Measurements from ENCODE around the gene CSDE1.
A peak's percentile ranks its signal among the peaks of the same experiment; 100 is the strongest.
"Not testable (repeated sequence)": the region's sequence is repeated elsewhere in the genome, so short reads cannot be mapped to it uniquely, and the experiment has no call there.

Gene CSDE1

DNA sequence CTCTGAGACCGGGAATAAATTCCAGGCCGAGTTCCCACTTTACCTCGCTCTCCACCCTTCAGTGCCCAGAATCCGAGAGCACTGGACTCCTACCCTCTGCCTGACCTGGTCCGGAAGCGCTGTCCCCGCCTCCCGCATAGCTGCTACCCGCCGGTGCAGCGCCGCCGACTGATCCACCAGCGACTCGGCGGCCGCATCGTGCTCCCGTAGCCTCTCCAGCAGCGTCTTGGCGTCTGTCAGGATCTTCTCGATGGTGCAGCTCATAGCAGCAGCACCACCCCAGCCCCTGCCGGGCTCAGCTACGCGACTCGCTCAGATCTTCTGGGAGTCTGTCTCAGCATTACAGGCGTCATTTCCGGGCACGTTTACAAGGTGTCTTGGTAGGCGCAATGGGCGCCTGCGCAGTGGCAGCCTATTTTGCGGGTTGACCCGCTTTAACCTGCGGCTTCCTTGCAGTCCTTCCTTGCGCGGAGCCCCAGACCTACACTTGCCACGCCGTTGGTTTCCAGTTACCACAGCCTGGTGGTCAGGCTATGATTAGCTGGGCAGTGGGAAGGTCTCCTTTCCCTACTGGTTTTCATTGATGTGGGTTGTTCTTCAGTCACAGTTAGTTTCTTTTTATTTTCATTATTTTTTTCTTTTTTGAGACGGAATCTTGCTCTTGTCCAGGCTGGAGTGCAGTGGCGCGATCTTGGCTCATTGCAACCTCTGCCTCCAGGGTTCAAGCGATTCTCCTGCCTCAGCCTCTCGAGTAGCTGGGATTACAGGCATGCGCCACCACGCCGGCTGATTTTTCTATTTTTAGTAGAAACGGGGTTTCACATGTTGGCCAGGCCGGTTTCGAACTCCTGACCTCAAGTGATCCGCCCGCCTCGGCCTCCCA is 22.8 kb upstream of the CSDE1 start, which contains the start of gene SIKE1:
Gene SIKE1 (minus strand): TSS at position 342 of the 883 bp plus-strand sequence. CDS start 78 bp downstream, at position 264.
- Histone ChIP-seq H3K9me3 (ENCODE audit: insufficient read depth, low read length) (no peaks in the 10 kb centered on the region), H3K27me3 (ENCODE audit: insufficient read depth, insufficient read length) (peaks cover 3% of the 10 kb centered on the region), H3K4me1 (ENCODE audit: insufficient read depth, insufficient read length) (no peaks in the 10 kb centered on the region), H3K36me3 (ENCODE audit: insufficient read depth, insufficient read length, low read length) (peaks cover 34% of the 10 kb centered on the region), H3K9ac (ENCODE audit: insufficient read length, low read depth) (peak within 1 kb of the TSS; percentile 99), H3K4me3 (ENCODE audit: insufficient read length, low read depth) (peak within 1 kb of the TSS; percentile 97)
- TF ChIP-seq ZNF274 (IDR thresholded peaks at IDR 0.05; ENCODE audit: low read depth, low read length), result no peak
- no peak for TF ChIP-seq SUZ12 (IDR thresholded peaks at IDR 0.05; ENCODE audit: extremely low read depth, insufficient read depth, insufficient read length)
- TF ChIP-seq YY1 (IDR thresholded peaks at IDR 0.05; ENCODE audit: insufficient read depth, insufficient read length), result no peak
- peak; percentile 98 for DNase-seq (ENCODE audit: low read depth, low spot score)

GRCh38 chr1:114779722-114780121 is 21.9 kb upstream of the CSDE1 start:
- TF ChIP-seq ZNF274 (IDR thresholded peaks at IDR 0.05; ENCODE audit: low read depth, low read length), result no peak
- no peak for TF ChIP-seq YY1 (IDR thresholded peaks at IDR 0.05; ENCODE audit: insufficient read depth, insufficient read length)
- TF ChIP-seq SUZ12 (IDR thresholded peaks at IDR 0.05; ENCODE audit: extremely low read depth, insufficient read depth, insufficient read length), result no peak
- DNase-seq (ENCODE audit: low read depth, low spot score), result no peak
- Histone ChIP-seq H3K4me1 (ENCODE audit: insufficient read depth, insufficient read length) (no peaks in the 10 kb centered on the region), H3K4me3 (ENCODE audit: insufficient read length, low read depth) (peak overlapping the region; percentile 97), H3K36me3 (ENCODE audit: insufficient read depth, insufficient read length, low read length) (peaks cover 43% of the 10 kb centered on the region), H3K9me3 (ENCODE audit: insufficient read depth, low read length) (no peaks in the 10 kb centered on the region), H3K27me3 (ENCODE audit: insufficient read depth, insufficient read length) (peaks cover 3% of the 10 kb centered on the region), H3K9ac (ENCODE audit: insufficient read length, low read depth) (peak overlapping the region; percentile 99)

DNA sequence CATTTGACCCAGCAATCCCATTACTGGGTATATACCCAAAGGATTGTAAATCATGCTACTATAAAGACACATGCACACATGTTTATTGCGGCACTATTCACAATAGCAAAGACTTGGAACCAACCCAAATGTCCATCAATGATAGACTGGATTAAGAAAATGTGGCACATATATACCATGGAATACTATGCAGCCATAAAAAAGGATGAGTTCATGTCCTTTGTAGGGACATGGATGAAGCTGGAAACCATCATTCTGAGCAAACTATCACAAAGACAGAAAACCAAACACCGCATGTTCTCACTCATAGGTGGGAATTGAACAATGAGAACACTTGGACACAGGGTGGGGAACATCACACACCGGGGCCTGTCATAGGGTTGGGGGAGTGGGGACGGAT is 18.9 kb upstream of the CSDE1 start:
- not testable (repeated sequence) for H3K9ac ChIP-seq (ENCODE audit: insufficient read length, low read depth); DNase-seq (ENCODE audit: low read depth, low spot score); H3K4me1 ChIP-seq (ENCODE audit: insufficient read depth, insufficient read length); H3K27me3 ChIP-seq (ENCODE audit: insufficient read depth, insufficient read length); H3K4me3 ChIP-seq (ENCODE audit: insufficient read length, low read depth); H3K9me3 ChIP-seq (ENCODE audit: insufficient read depth, low read length)
- H3K36me3 ChIP-seq (ENCODE audit: insufficient read depth, insufficient read length, low read length), result peaks cover 72% of the 10 kb centered on the region

GRCh38 chr1:114771992-114772391 is 14.2 kb upstream of the CSDE1 start:
- no peak for DNase-seq (ENCODE audit: low read depth, low spot score)
- peaks cover 78% of the 10 kb centered on the region for H3K36me3 ChIP-seq (ENCODE audit: insufficient read depth, insufficient read length, low read length)
- no peak overlapping the region for H3K9ac ChIP-seq (ENCODE audit: insufficient read length, low read depth)

GRCh38 chr1:114770989-114771388 is 13.2 kb upstream of the CSDE1 start:
- H3K4me1 ChIP-seq (ENCODE audit: insufficient read depth, insufficient read length), result no peaks in the 10 kb centered on the region
- TF ChIP-seq ZNF274 (IDR thresholded peaks at IDR 0.05; ENCODE audit: low read depth, low read length) (no peak), YY1 (IDR thresholded peaks at IDR 0.05; ENCODE audit: insufficient read depth, insufficient read length) (no peak), SUZ12 (IDR thresholded peaks at IDR 0.05; ENCODE audit: extremely low read depth, insufficient read depth, insufficient read length) (no peak)
- peaks cover 72% of the 10 kb centered on the region for H3K36me3 ChIP-seq (ENCODE audit: insufficient read depth, insufficient read length, low read length)
- H3K4me3 ChIP-seq (ENCODE audit: insufficient read length, low read depth), result no peak overlapping the region
- H3K9ac ChIP-seq (ENCODE audit: insufficient read length, low read depth), result no peak overlapping the region
- H3K27me3 ChIP-seq (ENCODE audit: insufficient read depth, insufficient read length), result no peaks in the 10 kb centered on the region
- no peak for DNase-seq (ENCODE audit: low read depth, low spot score)
- H3K9me3 ChIP-seq (ENCODE audit: insufficient read depth, low read length), result no peaks in the 10 kb centered on the region

More at GRCh38 chr1:114771992-114772391, 14.2 kb upstream of the CSDE1 start:
- Histone ChIP-seq H3K4me3 (ENCODE audit: insufficient read length, low read depth) (no peak overlapping the region), H3K27me3 (ENCODE audit: insufficient read depth, insufficient read length) (no peaks in the 10 kb centered on the region), H3K4me1 (ENCODE audit: insufficient read depth, insufficient read length) (no peaks in the 10 kb centered on the region), H3K9me3 (ENCODE audit: insufficient read depth, low read length) (no peaks in the 10 kb centered on the region)
- no peak for TF ChIP-seq YY1 (IDR thresholded peaks at IDR 0.05; ENCODE audit: insufficient read depth, insufficient read length)
- TF ChIP-seq SUZ12 (IDR thresholded peaks at IDR 0.05; ENCODE audit: extremely low read depth, insufficient read depth, insufficient read length), result no peak
- TF ChIP-seq ZNF274 (IDR thresholded peaks at IDR 0.05; ENCODE audit: low read depth, low read length), result no peak

GRCh38 chr1:114764689-114765088 is 6.9 kb upstream of the CSDE1 start:
- peaks cover 9% of the 10 kb centered on the region; the same call in 1 of the 2 replicates for H3K9me3 ChIP-seq (ENCODE audit: insufficient read depth, low read length)
- H3K36me3 ChIP-seq (ENCODE audit: insufficient read depth, insufficient read length, low read length), result peaks cover 9% of the 10 kb centered on the region
- no peak for TF ChIP-seq YY1 (IDR thresholded peaks at IDR 0.05; ENCODE audit: insufficient read depth, insufficient read length)
- no peak for TF ChIP-seq SUZ12 (IDR thresholded peaks at IDR 0.05; ENCODE audit: extremely low read depth, insufficient read depth, insufficient read length)
- no peak for TF ChIP-seq ZNF274 (IDR thresholded peaks at IDR 0.05; ENCODE audit: low read depth, low read length)
- H3K9ac ChIP-seq (ENCODE audit: insufficient read length, low read depth), result no peak overlapping the region
- H3K4me3 ChIP-seq (ENCODE audit: insufficient read length, low read depth), result no peak overlapping the region
- H3K4me1 ChIP-seq (ENCODE audit: insufficient read depth, insufficient read length), result no peaks in the 10 kb centered on the region
- no peaks in the 10 kb centered on the region for H3K27me3 ChIP-seq (ENCODE audit: insufficient read depth, insufficient read length)
- no peak for DNase-seq (ENCODE audit: low read depth, low spot score)

DNA sequence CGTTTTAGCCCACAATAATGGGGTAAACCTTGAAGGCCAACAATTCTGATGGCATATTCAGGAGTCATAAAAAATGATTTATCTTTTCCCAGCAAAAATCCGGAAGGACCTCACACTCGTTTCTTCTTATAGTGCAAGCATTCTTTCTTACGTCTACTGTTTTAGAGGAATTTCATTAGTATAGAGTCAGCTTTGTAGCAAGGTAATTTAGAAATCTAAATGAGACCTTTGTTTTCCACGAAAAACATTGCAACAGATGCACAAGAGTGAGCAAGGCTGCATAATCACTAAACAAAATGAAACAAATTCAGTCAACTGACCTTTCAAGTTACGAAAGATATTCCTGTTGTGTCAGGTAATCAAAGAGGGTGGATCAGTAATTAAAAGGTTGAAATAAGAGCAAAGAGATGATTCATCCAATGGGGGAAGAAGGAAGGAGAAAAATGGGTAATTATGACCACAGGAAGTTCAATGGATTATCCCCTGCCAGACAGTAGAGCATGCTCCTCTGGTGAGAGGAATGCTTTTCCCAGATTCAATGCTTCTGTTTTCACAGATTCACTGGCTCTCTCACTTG is 560 bp upstream of the CSDE1 start:
- H3K9me3 ChIP-seq (ENCODE audit: insufficient read depth, low read length), result no peaks in the 10 kb centered on the region
- DNase-seq (ENCODE audit: low read depth, low spot score), result no peak
- H3K4me1 ChIP-seq (ENCODE audit: insufficient read depth, insufficient read length), result no peaks in the 10 kb centered on the region
- peaks cover 29% of the 10 kb centered on the region for H3K36me3 ChIP-seq (ENCODE audit: insufficient read depth, insufficient read length, low read length)
- no peak overlapping the region for H3K4me3 ChIP-seq (ENCODE audit: insufficient read length, low read depth)
- no peaks in the 10 kb centered on the region for H3K27me3 ChIP-seq (ENCODE audit: insufficient read depth, insufficient read length)
- H3K9ac ChIP-seq (ENCODE audit: insufficient read length, low read depth), result peak overlapping the region; percentile 100
- no peak for TF ChIP-seq YY1 (IDR thresholded peaks at IDR 0.05; ENCODE audit: insufficient read depth, insufficient read length)
- no peak for TF ChIP-seq SUZ12 (IDR thresholded peaks at IDR 0.05; ENCODE audit: extremely low read depth, insufficient read depth, insufficient read length)
- TF ChIP-seq ZNF274 (IDR thresholded peaks at IDR 0.05; ENCODE audit: low read depth, low read length), result no peak
